HG02970 (cell line): Measurements from ENCODE around the gene HS3ST4.
"Not testable (repeated sequence)": the region's sequence is repeated elsewhere in the genome, so short reads cannot be mapped to it uniquely, and the experiment has no call there.

Experiments
- ATAC-seq: cut with Tn5 transposase; IDR thresholded peaks from one replicate; pipeline ENCODE4 v1.9.1; 2021; ENCODE audit warnings: mild to moderate bottlenecking, moderate library complexity, moderate number of reproducible peaks; ENCODE audit not compliant: unreplicated experiment, low FRiP score

Gene HS3ST4

GRCh38 chr16:25959221-25959620, 267.5 kb downstream of the HS3ST4 start:
- no peak for ATAC-seq

- no peak for ATAC-seq
These were observed 274.7 kb downstream of the HS3ST4 start for GRCh38 chr16:25966172-25967097.

- no peak for ATAC-seq
These were observed 285.4 kb downstream of the HS3ST4 start for GRCh38 chr16:25977121-25977520.

- no peak for ATAC-seq
These were observed 286.5 kb downstream of the HS3ST4 start for GRCh38 chr16:25978218-25978617.

- ATAC-seq, result no peak
These were observed 296.3 kb downstream of the HS3ST4 start for GRCh38 chr16:25988084-25988483.

- no peak for ATAC-seq
These were observed 297.1 kb downstream of the HS3ST4 start for GRCh38 chr16:25988882-25989281.

GRCh38 chr16:25996052-25996451, 304.3 kb downstream of the HS3ST4 start:
- ATAC-seq, result no peak

- no peak for ATAC-seq
These were observed 313.6 kb downstream of the HS3ST4 start for GRCh38 chr16:26005336-26005735.

GRCh38 chr16:26012376-26012775, 320.6 kb downstream of the HS3ST4 start:
- no peak for ATAC-seq

- ATAC-seq, result no peak
These were observed 324.0 kb downstream of the HS3ST4 start for GRCh38 chr16:26015776-26016175.

GRCh38 chr16:26016989-26017388, 325.2 kb downstream of the HS3ST4 start:
- ATAC-seq, result no peak

GRCh38 chr16:26019381-26020242, 327.9 kb downstream of the HS3ST4 start:
- ATAC-seq, result no peak

- no peak for ATAC-seq
These were observed 335.1 kb downstream of the HS3ST4 start for GRCh38 chr16:26026709-26027450.

- no peak for ATAC-seq
These were observed 339.5 kb downstream of the HS3ST4 start for GRCh38 chr16:26031286-26031685.

GRCh38 chr16:26032661-26033060, 340.9 kb downstream of the HS3ST4 start:
- not testable (repeated sequence) for ATAC-seq

GRCh38 chr16:26041952-26042668, 350.4 kb downstream of the HS3ST4 start:
- ATAC-seq, result no peak

GRCh38 chr16:26050472-26050871, 358.7 kb downstream of the HS3ST4 start:
- ATAC-seq, result no peak

- ATAC-seq, result no peak
These were observed 359.3 kb downstream of the HS3ST4 start for GRCh38 chr16:26051063-26051462.

GRCh38 chr16:26053889-26054288, 362.1 kb downstream of the HS3ST4 start:
- no peak for ATAC-seq

GRCh38 chr16:26058326-26058725, 366.6 kb downstream of the HS3ST4 start:
- ATAC-seq, result no peak
